Neural cell (in vitro differentiated cells): ENCODE results near the gene MXI1. TPM values are rescaled to one million over a fixed set of nuclear protein-coding genes. Genes with fewer than 3 reads are reported as not detected.

Experiments used
- H2AFZ ChIP-seq: fragments of 200-600, 300-800 bp; sonication (generic), shearing (Covaris generic); 2 replicates; pipeline ENCODE4 v1.6.0; 2014; ENCODE audit warnings: low read depth, mild to moderate bottlenecking, antibody characterized with exemption, low read length, moderate library complexity
- H3F3A ChIP-seq: fragments of 200-600 bp; shearing (Covaris generic); 2 replicates; pipeline ENCODE4 v1.6.1; 2016; ENCODE audit warnings: mild to moderate bottlenecking, moderate library complexity, mixed read lengths, antibody characterized with exemption, low read length; ENCODE audit not compliant: insufficient read depth, poor library complexity, severe bottlenecking
- H3K27ac ChIP-seq: fragments of 200-600, 300-800 bp; sonication (generic), shearing (Covaris generic); 2 replicates; pipeline ENCODE4 v1.5.1; 2014; ENCODE audit warnings: mild to moderate bottlenecking, low read length, moderate library complexity
- H3K27me3 ChIP-seq: fragments of 300-800, 200-600 bp; sonication (generic), shearing (Covaris generic); 2 replicates; pipeline ENCODE4 v1.6.0; 2014; ENCODE audit warnings: mild to moderate bottlenecking, low read depth, low read length, moderate library complexity; ENCODE audit not compliant: insufficient read depth
- H3K36me3 ChIP-seq: fragments of 300-800, 200-600 bp; sonication (generic), shearing (Covaris generic); 2 replicates; pipeline ENCODE4 v1.5.1; 2014; ENCODE audit warnings: mild to moderate bottlenecking, antibody characterized with exemption, low read length, moderate library complexity; ENCODE audit not compliant: insufficient read depth
- H3K4me2 ChIP-seq: fragments of 300-800, 200-600 bp; sonication (generic), shearing (Covaris generic); 2 replicates; pipeline ENCODE4 v1.6.0; 2014; ENCODE audit warnings: mild to moderate bottlenecking, low read length
- H3K4me3 ChIP-seq: fragments of 300-800, 200-600 bp; sonication (generic), shearing (Covaris generic); 2 replicates; pipeline ENCODE4 v1.5.1; 2014; ENCODE audit warnings: mild to moderate bottlenecking, low read length, moderate library complexity
- H3K79me2 ChIP-seq: fragments of 200-600 bp; shearing (Covaris generic); replicated peaks from 2 replicates; pipeline ENCODE4 v1.6.0; 2014; ENCODE audit warnings: mild to moderate bottlenecking, low read length, moderate library complexity; ENCODE audit not compliant: insufficient read depth
- H3K9ac ChIP-seq: fragments of 300-800, 200-600 bp; sonication (generic), shearing (Covaris generic); 2 replicates; pipeline ENCODE4 v1.6.1; 2016; ENCODE audit warnings: mild to moderate bottlenecking, low read length, mixed read lengths
- H3K9me2 ChIP-seq: fragments of 200-600 bp; shearing (Covaris generic); 2 replicates; pipeline ENCODE4 v1.6.1; 2016; ENCODE audit warnings: mild to moderate bottlenecking, low read length, mixed read lengths; ENCODE audit not compliant: insufficient read depth
- H3K9me3 ChIP-seq: fragments of 200-600, 300-800 bp; sonication (generic), shearing (Covaris generic); 2 replicates; pipeline ENCODE4 v1.6.1; 2016; ENCODE audit warnings: mild to moderate bottlenecking, mixed run types, low read length, moderate library complexity, mixed read lengths
- H4K20me1 ChIP-seq: fragments of 200-600 bp; shearing (Covaris generic); 2 replicates; pipeline ENCODE4 v1.6.1; 2016; ENCODE audit warnings: mild to moderate bottlenecking, mixed run types; ENCODE audit not compliant: insufficient read depth
- CTCF ChIP-seq: fragments of 450-650 bp; IDR thresholded peaks from 2 replicates; pipeline ENCODE4 v1.5.1; 2014; ENCODE audit warnings: antibody characterized with exemption, mild to moderate bottlenecking, moderate library complexity; ENCODE audit not compliant: poor library complexity, severe bottlenecking
- EP300 ChIP-seq: fragments of 450-650 bp; conservative IDR thresholded peaks from 2 replicates; pipeline ENCODE4 v1.6.1; 2014; ENCODE audit warnings: antibody characterized with exemption, mild to moderate bottlenecking, moderate library complexity; ENCODE audit not compliant: poor library complexity, severe bottlenecking
- EZH2 ChIP-seq: fragments of 200-600, 300-800 bp; shearing (Covaris generic), sonication (generic); IDR thresholded peaks from 2 replicates; pipeline ENCODE4 v1.6.1; 2014; ENCODE audit warnings: antibody characterized with exemption, low read length, borderline replicate concordance, mild to moderate bottlenecking; ENCODE audit not compliant: insufficient read depth, poor library complexity, severe bottlenecking
- MXI1 ChIP-seq: fragments of 450-650 bp; conservative IDR thresholded peaks from 2 replicates; pipeline ENCODE4 v1.6.1; 2014; ENCODE audit warnings: antibody characterized with exemption, mild to moderate bottlenecking; ENCODE audit not compliant: poor library complexity, severe bottlenecking
- POLR2AphosphoS5 ChIP-seq: IDR thresholded peaks from 2 replicates; pipeline ENCODE4 v1.6.1; 2012
- RAD21 ChIP-seq: fragments of 450-650 bp; conservative IDR thresholded peaks from 2 replicates; pipeline ENCODE4 v1.6.1; 2014; ENCODE audit warnings: antibody characterized with exemption, mild to moderate bottlenecking, moderate library complexity
- REST ChIP-seq: IDR thresholded peaks from 2 replicates; pipeline ENCODE4 v1.6.1; 2012; ENCODE audit warnings: borderline replicate concordance
- SMC3 ChIP-seq: fragments of 450-650 bp; conservative IDR thresholded peaks from 2 replicates; pipeline ENCODE4 v1.6.1; 2014; ENCODE audit warnings: antibody characterized with exemption, mild to moderate bottlenecking, moderate library complexity; ENCODE audit not compliant: poor library complexity
- TAF1 ChIP-seq: IDR thresholded peaks from 2 replicates; pipeline ENCODE4 v1.6.1; 2012; ENCODE audit warnings: low read depth
- polyA plus RNA-seq: library from polyadenylated mRNA; depleted of rRNA; stranded (reverse); fragments of >200 nt; gene quantifications from 2 replicates; pipeline ENCODE4 v1.2.3, GENCODE V29; 2014

The MXI1 gene
- polyA plus RNA-seq, 1 donor from 2014 or later: 69.5 TPM

- H3K4me2 ChIP-seq: peak overlapping the region; percentile 58
- H3K79me2 ChIP-seq: peaks cover 42% of the 10 kb centered on the region
- peak overlapping the region; percentile 43 for H2AFZ ChIP-seq
- no peaks in the 10 kb centered on the region for H3F3A ChIP-seq
- peak overlapping the region; percentile 76 for H3K27ac ChIP-seq
- H3K9me3 ChIP-seq: no peaks in the 10 kb centered on the region
- no peaks in the 10 kb centered on the region for H3K9me2 ChIP-seq
- peak overlapping the region; percentile 99 for H3K9ac ChIP-seq
- TF ChIP-seq CTCF: no peak
- peak; percentile 32 for TF ChIP-seq POLR2AphosphoS5
- no peak for TF ChIP-seq REST
- peak; percentile 41 for TF ChIP-seq TAF1
- no peak for TF ChIP-seq EP300
- no peak for TF ChIP-seq SMC3
- TF ChIP-seq EZH2: no peak
- TF ChIP-seq MXI1: peak; percentile 27
- TF ChIP-seq RAD21: no peak
- no peaks in the 10 kb centered on the region for H3K36me3 ChIP-seq
- H3K27me3 ChIP-seq: no peaks in the 10 kb centered on the region
- H3K4me3 ChIP-seq: peak overlapping the region; percentile 80
- H4K20me1 ChIP-seq: peaks cover 7% of the 10 kb centered on the region
These were observed 604 bp downstream of the MXI1 start for GRCh38 chr10:110207805-110208613.

GRCh38 chr10:110208614-110209453, 1.4 kb downstream of the MXI1 start:
- Histone ChIP-seq H3K9ac (peak overlapping the region; percentile 99), H3K9me3 (no peaks in the 10 kb centered on the region), H3K4me3 (peak overlapping the region; percentile 80), H3K79me2 (peaks cover 50% of the 10 kb centered on the region), H3K9me2 (no peaks in the 10 kb centered on the region), H3K36me3 (no peaks in the 10 kb centered on the region), H2AFZ (peak overlapping the region; percentile 61), H3K27ac (peak overlapping the region; percentile 90), H3K4me2 (peak overlapping the region; percentile 59), H4K20me1 (peaks cover 7% of the 10 kb centered on the region), H3F3A (no peaks in the 10 kb centered on the region), H3K27me3 (no peaks in the 10 kb centered on the region)
- TF ChIP-seq CTCF (peak; percentile 25), MXI1 (peak; percentile 76), EZH2 (no peak), EP300 (no peak), POLR2AphosphoS5 (peak; percentile 50), REST (no peak)
